ENCODE data around the gene CHMP1A. TPM values are rescaled to one million over a fixed set of nuclear protein-coding genes. Genes with fewer than 3 reads are reported as not detected.

The CHMP1A gene
- total RNA-seq, 1 donor from 2014 or later, result 65.3 TPM

- no peak overlapping the region for H3K27ac Mint-ChIP-seq (ENCODE audit: unreplicated experiment)
- TF ChIP-seq, protein P1, sequence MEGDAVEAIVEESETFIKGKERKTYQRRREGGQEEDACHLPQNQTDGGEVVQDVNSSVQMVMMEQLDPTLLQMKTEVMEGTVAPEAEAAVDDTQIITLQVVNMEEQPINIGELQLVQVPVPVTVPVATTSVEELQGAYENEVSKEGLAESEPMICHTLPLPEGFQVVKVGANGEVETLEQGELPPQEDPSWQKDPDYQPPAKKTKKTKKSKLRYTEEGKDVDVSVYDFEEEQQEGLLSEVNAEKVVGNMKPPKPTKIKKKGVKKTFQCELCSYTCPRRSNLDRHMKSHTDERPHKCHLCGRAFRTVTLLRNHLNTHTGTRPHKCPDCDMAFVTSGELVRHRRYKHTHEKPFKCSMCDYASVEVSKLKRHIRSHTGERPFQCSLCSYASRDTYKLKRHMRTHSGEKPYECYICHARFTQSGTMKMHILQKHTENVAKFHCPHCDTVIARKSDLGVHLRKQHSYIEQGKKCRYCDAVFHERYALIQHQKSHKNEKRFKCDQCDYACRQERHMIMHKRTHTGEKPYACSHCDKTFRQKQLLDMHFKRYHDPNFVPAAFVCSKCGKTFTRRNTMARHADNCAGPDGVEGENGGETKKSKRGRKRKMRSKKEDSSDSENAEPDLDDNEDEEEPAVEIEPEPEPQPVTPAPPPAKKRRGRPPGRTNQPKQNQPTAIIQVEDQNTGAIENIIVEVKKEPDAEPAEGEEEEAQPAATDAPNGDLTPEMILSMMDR (IDR thresholded peaks at IDR 0.05), result no peak
- H3K4me3 Mint-ChIP-seq (ENCODE audit: unreplicated experiment), result no peak overlapping the region
- H3K36me3 Mint-ChIP-seq (ENCODE audit: low read depth), result peaks cover 8% of the 10 kb centered on the region
- H3K4me1 Mint-ChIP-seq (ENCODE audit: low read depth), result no peaks in the 10 kb centered on the region
- DNase-seq (ENCODE audit: low spot score), result peak; percentile 94
- no peaks in the 10 kb centered on the region for H3K9me3 Mint-ChIP-seq (ENCODE audit: low read depth)
- H3K27me3 Mint-ChIP-seq (ENCODE audit: low read depth), result no peaks in the 10 kb centered on the region
Measured at GRCh38 chr16:89693931-89694783, 36.6 kb upstream of the CHMP1A start.

GRCh38 chr16:89693289-89693731 is 35.8 kb upstream of the CHMP1A start:
- DNase-seq (ENCODE audit: low spot score), result peak; percentile 86
- Mint-ChIP-seq H3K4me3 (ENCODE audit: unreplicated experiment) (no peak overlapping the region), H3K9me3 (ENCODE audit: low read depth) (no peaks in the 10 kb centered on the region), H3K4me1 (ENCODE audit: low read depth) (no peaks in the 10 kb centered on the region), H3K27ac (ENCODE audit: unreplicated experiment) (no peak overlapping the region), H3K27me3 (ENCODE audit: low read depth) (no peaks in the 10 kb centered on the region), H3K36me3 (ENCODE audit: low read depth) (peaks cover 8% of the 10 kb centered on the region)
- TF ChIP-seq, protein P1 (IDR thresholded peaks at IDR 0.05), result no peak

DNA sequence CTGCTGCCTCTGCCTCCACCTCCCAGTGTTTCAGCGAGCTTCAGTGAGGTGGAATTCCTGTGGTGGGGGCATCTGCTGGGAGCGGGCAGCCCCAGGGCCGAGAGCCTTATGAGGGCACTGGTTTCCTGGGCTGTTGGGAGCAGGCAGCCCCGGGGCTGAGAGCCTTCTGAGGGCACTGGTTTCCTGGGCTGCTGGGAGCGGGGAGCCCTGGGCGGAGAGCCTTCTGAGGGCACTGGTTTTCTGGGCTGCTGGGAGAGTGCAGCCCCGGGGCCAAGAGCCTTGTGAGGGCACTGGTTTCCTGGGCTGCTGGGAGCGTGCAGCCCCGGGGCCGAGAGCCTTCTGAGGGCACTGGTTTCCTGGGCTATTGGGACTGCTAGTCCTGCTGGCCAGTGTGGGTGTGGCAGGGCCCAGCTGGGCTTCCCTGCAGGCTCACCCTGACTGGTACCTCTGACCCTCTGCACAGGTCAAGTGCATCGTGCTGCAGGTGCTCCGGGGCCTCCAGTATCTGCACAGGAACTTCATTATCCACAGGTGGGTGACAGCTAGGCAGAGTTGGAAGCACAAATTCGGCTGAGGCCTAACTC is 34.6 kb upstream of the CHMP1A start:
- peaks cover 8% of the 10 kb centered on the region for H3K36me3 Mint-ChIP-seq (ENCODE audit: low read depth)
- TF ChIP-seq, protein P1 (IDR thresholded peaks at IDR 0.05), result no peak
- H3K4me1 Mint-ChIP-seq (ENCODE audit: low read depth), result peaks cover 8% of the 10 kb centered on the region
- no peak overlapping the region for H3K4me3 Mint-ChIP-seq (ENCODE audit: unreplicated experiment)
- H3K27me3 Mint-ChIP-seq (ENCODE audit: low read depth), result no peaks in the 10 kb centered on the region
- H3K27ac Mint-ChIP-seq (ENCODE audit: unreplicated experiment), result no peak overlapping the region
- H3K9me3 Mint-ChIP-seq (ENCODE audit: low read depth), result no peaks in the 10 kb centered on the region
- no peak for DNase-seq (ENCODE audit: low spot score)

DNA sequence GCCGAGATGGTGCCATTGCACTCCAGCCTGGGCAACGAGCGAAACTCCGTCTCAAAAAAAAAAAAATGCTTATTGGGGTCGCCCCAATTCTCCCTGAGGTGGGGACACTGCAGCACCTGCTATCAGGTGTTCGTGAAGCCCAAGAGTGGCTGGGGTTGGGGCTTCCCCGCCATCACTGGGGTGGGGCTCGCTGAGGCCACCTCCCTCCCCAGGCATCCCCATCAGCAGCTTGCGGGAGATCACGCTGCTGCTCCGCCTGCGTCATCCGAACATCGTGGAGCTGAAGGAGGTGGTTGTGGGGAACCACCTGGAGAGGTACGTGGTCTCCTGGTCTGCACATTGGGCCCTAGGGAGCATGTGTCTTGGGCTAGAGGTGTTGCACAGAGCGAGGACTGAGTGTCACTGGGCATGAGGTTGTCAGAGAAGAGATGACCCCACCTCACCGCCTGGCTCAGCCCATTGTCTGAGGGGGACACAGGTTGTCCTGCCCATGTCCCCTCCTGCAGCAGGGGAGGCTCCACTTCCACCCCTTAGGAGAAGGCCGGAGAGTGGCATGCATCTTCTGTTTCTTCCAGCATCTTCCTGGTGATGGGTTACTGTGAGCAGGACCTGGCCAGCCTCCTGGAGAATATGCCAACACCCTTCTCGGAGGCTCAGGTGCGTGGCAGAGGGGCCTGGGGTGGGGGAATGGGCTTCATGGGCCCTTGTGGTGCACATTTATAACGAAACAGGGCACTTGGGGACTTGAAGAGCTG is 33.9 kb upstream of the CHMP1A start:
- no peak overlapping the region for H3K4me3 Mint-ChIP-seq (ENCODE audit: unreplicated experiment)
- H3K27ac Mint-ChIP-seq (ENCODE audit: unreplicated experiment), result no peak overlapping the region
- H3K4me1 Mint-ChIP-seq (ENCODE audit: low read depth), result peaks cover 10% of the 10 kb centered on the region

More for the DNA sequence above, 33.9 kb upstream of the CHMP1A start:
- Mint-ChIP-seq H3K9me3 (ENCODE audit: low read depth) (no peaks in the 10 kb centered on the region), H3K27me3 (ENCODE audit: low read depth) (no peaks in the 10 kb centered on the region), H3K36me3 (ENCODE audit: low read depth) (peaks cover 8% of the 10 kb centered on the region)
- TF ChIP-seq, protein P1 (IDR thresholded peaks at IDR 0.05), result no peak
- DNase-seq (ENCODE audit: low spot score), result peak; percentile 67

Data from chondrocyte (in vitro differentiated cells).